ENCODE measurements around the gene C11orf68.

DNA sequence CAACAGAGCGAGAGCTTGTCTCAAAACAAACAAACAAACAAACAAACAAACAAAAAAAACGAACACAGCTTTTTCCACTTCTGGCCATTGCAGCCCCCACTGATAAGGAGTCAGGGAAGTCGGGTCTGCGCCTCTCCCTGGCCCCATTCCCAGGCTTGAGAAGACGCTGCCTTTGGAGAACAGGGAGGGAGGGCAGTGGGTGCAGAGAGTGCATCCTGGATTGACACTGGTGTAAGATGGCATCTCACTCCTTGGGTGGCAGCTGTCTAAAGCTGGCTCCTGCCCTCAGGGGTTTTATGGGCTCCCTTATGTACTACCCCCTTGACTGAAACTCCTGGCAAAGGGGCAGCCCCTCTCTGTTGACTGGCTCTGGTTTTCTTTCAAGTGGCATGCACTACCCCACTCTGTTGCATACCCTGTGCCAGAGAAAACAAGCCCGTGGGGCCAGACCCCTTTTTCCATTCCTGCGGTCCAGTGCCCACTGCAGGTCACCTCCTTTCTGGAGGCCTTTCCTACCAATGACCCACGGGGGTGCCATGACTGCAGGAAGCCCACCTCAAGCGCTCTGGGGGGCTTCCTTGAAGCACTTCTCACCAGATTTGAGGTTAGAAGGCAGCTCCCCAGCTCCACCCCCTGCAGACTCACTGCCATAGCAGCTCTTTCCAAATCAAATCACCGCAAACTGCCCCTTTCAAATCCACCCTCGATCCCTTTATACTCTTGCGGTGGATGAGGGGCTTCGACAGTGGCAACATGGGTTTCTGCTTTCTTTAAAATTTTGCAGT is 13.1 kb upstream of the C11orf68 start:
- TF ChIP-seq, protein P1, sequence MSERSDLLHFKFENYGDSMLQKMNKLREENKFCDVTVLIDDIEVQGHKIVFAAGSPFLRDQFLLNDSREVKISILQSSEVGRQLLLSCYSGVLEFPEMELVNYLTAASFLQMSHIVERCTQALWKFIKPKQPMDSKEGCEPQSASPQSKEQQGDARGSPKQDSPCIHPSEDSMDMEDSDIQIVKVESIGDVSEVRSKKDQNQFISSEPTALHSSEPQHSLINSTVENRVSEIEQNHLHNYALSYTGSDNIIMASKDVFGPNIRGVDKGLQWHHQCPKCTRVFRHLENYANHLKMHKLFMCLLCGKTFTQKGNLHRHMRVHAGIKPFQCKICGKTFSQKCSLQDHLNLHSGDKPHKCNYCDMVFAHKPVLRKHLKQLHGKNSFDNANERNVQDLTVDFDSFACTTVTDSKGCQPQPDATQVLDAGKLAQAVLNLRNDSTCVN (CRISPR knock-in tag; IDR thresholded peaks at IDR 0.05): no peak
- TF ChIP-seq, protein P2, sequence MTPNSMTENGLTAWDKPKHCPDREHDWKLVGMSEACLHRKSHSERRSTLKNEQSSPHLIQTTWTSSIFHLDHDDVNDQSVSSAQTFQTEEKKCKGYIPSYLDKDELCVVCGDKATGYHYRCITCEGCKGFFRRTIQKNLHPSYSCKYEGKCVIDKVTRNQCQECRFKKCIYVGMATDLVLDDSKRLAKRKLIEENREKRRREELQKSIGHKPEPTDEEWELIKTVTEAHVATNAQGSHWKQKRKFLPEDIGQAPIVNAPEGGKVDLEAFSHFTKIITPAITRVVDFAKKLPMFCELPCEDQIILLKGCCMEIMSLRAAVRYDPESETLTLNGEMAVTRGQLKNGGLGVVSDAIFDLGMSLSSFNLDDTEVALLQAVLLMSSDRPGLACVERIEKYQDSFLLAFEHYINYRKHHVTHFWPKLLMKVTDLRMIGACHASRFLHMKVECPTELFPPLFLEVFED (CRISPR knock-in tag; conservative IDR thresholded peaks at IDR 0.05): no peak
- no peak for TF ChIP-seq GABPA (tag; conservative IDR thresholded peaks at IDR 0.05; ENCODE audit: low read depth)
- no peak for TF ChIP-seq JUN (IDR thresholded peaks at IDR 0.05; ENCODE audit: borderline replicate concordance, low read depth, low read length)
- no peak for TF ChIP-seq JUN (CRISPR knock-in tag; IDR thresholded peaks at IDR 0.05; ENCODE audit: borderline replicate concordance)
- TF ChIP-seq, protein P3, sequence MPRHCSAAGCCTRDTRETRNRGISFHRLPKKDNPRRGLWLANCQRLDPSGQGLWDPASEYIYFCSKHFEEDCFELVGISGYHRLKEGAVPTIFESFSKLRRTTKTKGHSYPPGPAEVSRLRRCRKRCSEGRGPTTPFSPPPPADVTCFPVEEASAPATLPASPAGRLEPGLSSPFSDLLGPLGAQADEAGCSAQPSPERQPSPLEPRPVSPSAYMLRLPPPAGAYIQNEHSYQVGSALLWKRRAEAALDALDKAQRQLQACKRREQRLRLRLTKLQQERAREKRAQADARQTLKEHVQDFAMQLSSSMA (CRISPR knock-in tag; IDR thresholded peaks at IDR 0.05): no peak
- TF ChIP-seq CEBPB (tag; IDR thresholded peaks at IDR 0.05): no peak
- TF ChIP-seq ATF7 (IDR thresholded peaks at IDR 0.05): no peak
- TF ChIP-seq NCOA2 (IDR thresholded peaks at IDR 0.05; ENCODE audit: partially characterized antibody in 2 of 2): no peak
